NCI-H2227 (cell line): ENCODE results near the gene SLC2A3.
"Not testable (repeated sequence)": the region's sequence is repeated elsewhere in the genome, so short reads cannot be mapped to it uniquely, and the experiment has no call there.

Experiments
- DNase-seq: peaks from one replicate; lab custom pipeline; 2025; ENCODE audit not compliant: unreplicated experiment; lab: John Stamatoyannopoulos, UW

Gene SLC2A3

DNA sequence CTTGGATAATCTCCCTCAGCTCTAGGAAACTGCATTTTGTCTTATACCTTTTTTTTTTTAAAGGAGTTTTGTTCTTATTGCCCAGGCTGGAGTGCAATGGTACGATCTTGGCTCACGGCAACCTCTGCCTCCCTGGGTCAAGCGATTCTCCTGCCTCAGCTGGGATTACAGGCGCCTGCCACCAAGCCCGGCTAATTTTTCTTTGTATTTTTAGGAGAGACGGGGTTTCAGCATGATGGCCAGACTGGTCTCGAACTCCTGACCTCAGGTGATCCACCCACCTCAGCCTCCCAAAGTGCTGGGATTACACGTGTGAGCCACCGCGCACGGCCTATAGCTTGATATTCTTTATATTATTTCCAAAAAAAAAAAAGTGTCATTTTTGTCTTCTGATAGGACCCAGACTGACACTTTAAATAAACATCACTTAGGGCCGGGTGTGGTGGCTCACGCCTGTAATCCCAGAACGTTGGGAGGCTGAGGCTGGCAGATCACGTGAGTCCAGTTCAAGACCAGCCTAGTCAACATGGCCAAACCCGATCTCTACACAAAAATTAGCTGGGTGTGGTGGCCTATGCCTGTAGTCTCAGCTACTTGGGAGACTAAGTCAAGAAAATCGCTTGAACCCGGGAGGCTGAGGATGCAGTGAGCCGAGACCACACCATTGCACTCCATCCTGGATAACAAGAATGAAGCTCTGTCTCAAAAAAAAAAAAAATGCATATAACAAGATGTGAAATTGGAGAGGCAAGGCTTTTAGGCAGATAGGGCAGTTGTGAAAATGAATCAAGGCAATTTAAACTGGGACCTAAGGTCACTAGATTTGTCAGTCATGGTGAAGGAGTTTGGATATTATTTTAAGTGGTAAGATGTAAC is 18.4 kb downstream of the SLC2A3 start:
- no peak for DNase-seq

DNA sequence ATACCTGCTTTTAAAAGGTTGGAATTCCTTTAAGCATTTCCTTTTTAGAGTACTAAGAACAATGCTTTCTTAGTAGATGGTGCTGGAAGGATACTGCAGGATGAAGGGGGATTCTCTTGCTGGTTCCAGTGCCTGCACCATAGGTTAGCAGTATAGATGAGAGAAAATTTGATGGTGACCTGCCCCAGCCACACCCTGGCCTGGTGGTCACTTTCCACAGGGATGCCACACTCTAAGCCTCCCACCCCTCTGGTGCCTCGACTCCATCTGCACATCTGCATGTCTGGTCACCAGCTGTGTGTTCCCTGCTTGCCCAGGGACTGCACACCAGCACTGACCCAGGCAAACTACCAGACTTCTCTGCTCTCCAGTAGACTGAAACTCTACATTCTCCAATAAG is 19.1 kb downstream of the SLC2A3 start:
- no peak for DNase-seq

DNA sequence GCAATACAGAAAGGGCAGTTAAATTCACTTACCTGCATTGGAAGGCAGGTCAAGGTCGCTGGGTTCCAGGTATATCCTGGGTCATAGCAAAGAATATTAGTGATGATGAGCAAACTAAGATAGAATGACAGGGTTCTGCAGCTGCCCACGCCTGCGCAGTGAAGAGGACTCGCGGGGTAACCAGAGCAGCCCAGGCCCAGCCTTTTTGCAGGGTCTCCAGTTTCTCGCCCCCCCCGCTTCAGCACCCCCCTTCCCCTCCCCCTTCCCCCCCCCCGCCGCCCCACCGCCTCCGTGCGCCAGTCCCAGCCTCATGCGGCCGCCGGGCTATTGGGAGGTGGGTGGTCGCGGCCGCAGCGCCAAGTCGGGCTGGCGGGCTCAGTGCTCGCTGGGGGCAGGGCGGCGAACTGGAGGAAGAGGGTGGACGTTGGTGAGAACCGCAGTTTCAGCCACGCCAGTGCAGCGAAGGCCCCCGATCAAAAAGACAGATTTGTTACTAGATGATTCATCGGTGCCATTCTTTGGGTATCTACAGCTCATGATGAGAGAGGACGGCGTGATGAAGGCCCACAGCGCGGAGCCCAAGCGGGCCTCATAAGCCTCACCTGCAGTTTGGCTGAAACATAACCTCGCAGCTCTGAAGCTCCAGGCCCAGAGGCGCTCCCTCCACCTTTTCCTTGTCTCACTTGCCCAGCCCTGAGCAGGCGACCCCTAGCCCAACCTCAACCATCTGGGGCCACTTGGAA is 20.2 kb downstream of the SLC2A3 start:
- DNase-seq: peak; percentile 19

GRCh38 chr12:7910106-7910505 is 25.9 kb downstream of the SLC2A3 start:
- DNase-seq: not testable (repeated sequence)

DNA sequence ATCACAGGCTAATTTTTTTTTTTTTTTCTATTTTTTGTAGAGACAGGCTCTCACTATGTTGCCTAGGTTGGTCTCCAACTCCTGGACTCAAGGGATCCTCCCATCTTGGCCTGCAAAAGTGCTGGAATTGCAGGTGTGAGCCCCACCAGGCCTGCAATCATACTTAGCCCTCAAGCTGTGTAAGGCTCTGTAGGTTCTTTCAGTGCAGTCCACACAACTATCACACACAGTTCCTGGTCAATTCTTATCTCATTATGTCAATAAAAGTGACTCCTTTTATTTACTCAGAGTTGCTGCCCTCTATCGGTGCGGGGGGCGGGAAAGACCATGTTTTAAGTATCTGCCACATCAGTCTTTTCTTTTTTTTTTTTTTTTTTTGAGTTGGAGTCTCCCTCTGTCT is 29.0 kb downstream of the SLC2A3 start:
- peak; percentile 20 for DNase-seq

DNA sequence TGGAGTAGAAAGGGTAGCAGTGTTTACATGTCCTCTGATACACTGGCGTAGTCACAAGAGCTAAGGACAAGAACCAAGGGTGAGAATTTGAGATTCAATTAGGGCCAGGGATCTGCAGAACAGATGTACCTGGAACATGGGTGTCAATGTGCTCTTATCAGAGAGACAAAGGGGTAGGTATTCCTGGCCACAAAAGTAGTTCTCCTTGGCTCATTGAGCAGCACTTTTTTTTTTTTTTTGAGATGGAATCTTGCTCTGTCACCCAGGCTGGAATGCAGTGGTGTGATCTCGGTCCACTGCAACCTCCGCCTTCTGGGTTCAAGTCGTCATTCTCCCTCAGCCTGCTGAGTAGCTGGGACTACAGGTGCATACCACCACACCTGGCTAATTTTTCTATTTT is 29.7 kb downstream of the SLC2A3 start:
- DNase-seq: not testable (repeated sequence)

- DNase-seq: not testable (repeated sequence)
These were observed 30.3 kb downstream of the SLC2A3 start for GRCh38 chr12:7905600-7906125.

- peak; percentile 17 for DNase-seq
These were observed 30.9 kb downstream of the SLC2A3 start for GRCh38 chr12:7905071-7905470.

GRCh38 chr12:7902416-7902815 is 33.6 kb downstream of the SLC2A3 start:
- not testable (repeated sequence) for DNase-seq

- no peak for DNase-seq
These were observed 36.2 kb downstream of the SLC2A3 start for GRCh38 chr12:7899755-7900154.

DNA sequence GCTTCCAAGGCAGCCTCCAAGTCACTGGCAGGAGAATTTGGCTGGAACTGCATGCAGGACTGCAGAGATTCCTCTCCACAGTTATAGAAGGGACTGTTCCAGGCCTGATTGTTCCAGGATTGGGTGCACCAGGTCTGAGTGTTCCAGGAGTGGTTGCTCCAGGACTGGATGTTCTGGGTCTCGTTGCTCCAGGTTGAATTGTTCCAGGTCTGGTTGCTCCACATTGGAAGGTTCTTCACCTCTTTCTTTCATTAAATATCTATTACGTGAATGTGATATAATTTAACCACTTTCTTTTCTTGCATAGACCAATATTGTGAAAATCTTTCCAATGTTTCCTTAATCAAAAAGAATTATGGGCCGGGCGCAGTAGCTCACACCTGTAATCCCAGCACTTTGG is 39.3 kb downstream of the SLC2A3 start:
- DNase-seq: not testable (repeated sequence)

DNA sequence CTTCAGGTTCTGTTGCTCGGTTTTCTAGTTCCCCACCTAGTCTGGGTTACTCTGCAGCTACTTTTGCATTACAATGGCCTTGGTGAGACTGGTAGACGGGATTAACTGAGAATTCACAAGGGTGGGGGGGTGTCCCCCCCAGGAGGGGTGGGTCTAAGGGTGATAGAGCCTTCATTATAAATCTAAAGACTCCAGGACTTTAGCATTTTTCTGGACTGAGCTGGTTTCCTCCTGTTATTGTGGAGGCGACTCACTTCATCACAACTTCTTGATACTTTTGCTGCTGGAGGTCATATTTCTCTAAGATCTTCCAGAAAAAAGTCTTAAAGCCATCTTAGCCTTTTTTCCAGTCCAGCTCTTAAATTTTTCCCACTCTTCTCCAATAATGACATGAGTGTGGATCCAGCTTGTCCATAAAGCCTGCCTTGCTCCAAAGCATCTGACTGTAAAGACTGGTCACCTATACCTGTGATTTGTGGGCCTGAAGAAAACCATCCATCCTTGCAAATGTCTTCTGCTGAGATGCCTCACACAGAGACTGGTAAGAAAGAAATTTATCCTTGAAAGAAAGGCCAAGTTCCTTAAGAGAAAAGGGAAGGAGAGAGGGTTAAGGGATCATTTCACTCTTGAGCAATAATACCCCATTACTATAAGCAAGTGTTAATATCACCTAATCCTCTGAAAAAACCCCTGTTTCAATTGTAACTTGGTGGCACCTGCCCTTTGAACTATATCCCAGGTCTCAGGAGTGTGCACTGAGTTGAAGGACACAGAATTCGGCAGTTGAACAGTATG is 43.6 kb downstream of the SLC2A3 start:
- DNase-seq: no peak

DNA sequence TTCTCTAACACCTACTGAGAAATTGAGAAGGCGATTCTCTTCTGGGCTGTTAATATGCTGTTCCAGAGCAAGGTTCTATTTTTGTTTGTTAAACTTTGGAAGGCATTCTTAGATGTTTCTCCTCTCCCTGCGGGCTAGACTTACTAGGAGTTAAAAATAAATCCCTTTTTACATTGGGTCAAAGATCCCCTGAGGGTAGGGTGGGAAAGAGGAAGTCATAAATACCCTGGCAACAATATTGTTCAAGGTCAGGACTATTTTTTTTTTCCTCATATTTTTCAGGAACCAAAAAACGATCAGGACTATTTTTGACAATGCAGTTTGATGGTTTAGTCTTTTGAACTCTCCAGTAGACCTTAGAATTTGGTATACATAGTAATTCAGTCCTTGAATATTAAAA is 51.3 kb downstream of the SLC2A3 start:
- DNase-seq: no peak

GRCh38 chr12:7881736-7882120 is 54.3 kb downstream of the SLC2A3 start:
- DNase-seq: not testable (repeated sequence)

- DNase-seq: not testable (repeated sequence)
These were observed 54.8 kb downstream of the SLC2A3 start for GRCh38 chr12:7880952-7881735.

DNA sequence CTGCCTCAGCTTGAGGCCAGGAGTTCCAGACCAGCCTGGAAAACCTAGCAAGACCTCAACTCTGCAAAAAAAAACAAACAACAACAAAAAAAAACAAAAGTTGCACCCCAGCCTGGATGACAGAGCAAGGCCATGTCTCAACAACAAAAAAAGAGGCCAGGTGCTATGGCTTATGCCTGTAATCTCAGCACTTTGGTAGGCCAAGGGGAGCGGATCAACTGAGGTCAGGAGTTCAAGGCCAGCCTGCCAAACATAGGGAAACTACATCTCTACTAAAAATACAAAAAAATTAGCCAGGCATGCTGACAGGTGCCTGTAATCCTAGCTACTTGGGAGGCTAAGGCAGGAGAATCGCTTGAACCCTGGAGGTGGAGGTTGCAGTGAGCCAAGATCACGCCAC is 56.7 kb downstream of the SLC2A3 start:
- DNase-seq: no peak

DNA sequence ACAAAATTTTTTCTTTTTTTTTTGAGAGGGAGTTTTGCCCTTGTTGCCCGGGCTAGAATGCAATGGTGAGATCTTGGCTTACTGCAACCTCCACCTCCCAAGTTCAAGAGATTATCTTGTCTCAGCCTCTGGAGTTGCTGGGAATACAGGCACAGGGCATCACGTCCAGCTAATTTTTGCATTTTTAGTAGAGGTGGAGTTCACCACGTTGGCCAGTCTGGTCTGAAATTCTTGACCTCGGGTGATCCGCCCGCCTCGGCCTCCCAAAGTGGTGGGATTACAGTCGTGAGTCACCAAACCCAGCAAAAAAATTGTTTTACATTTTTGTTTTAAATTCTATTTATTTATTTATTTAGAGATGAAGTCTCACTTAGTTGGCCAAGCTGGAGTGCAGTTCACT is 58.6 kb downstream of the SLC2A3 start:
- no peak for DNase-seq

GRCh38 chr12:7872566-7873319 is 63.2 kb downstream of the SLC2A3 start, which contains the start of gene SLC2A14:
TSS of gene SLC2A14 (minus strand) at chr12:7872915. CDS start at chr12:7869880, 3,035 bp downstream.
- DNase-seq: no peak

DNA sequence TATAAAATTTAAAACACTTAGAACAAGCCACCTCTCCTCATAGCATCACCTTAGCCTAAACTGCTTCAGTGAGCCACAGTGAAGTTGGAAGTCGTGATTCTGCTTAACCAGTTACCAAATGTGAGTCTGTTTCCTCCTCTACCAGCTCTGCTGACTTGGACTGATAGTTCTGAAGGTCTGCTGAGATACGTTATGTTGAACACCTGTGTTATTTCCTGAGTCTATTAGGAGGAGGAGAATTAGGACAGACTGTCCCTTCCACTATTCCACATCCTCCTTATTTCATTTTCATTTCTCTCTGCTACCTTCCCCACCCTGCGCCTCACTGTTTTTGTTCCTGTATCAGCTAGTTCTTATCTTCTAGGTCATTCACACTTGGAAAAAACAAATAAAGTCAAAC is 65.7 kb downstream of the SLC2A3 start:
- no peak for DNase-seq
